ENCODE results near the gene ADAM15.

DNA sequence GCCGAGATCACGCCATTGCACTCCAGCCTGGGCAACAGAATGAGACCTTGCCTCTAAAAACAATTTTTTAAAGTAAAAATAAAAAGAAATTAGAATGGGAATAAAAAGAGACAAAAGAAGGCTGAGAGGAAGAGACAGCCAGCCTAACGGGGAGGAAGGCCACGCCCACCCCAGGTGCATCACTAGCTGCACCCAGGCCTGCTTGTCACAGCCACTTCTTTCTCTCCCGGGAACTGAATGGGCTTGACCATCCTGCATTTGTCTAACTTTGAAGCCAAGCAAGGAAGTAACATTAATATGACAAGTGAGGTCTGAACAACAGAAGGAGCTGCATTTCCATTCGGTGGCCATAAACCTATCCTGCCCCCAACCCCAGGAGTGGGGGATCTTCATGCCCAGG is 55.7 kb downstream of the ADAM15 start:
- TF ChIP-seq, protein P1, sequence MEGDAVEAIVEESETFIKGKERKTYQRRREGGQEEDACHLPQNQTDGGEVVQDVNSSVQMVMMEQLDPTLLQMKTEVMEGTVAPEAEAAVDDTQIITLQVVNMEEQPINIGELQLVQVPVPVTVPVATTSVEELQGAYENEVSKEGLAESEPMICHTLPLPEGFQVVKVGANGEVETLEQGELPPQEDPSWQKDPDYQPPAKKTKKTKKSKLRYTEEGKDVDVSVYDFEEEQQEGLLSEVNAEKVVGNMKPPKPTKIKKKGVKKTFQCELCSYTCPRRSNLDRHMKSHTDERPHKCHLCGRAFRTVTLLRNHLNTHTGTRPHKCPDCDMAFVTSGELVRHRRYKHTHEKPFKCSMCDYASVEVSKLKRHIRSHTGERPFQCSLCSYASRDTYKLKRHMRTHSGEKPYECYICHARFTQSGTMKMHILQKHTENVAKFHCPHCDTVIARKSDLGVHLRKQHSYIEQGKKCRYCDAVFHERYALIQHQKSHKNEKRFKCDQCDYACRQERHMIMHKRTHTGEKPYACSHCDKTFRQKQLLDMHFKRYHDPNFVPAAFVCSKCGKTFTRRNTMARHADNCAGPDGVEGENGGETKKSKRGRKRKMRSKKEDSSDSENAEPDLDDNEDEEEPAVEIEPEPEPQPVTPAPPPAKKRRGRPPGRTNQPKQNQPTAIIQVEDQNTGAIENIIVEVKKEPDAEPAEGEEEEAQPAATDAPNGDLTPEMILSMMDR (IDR thresholded peaks at IDR 0.05), result no peak
- TF ChIP-seq ESRRA (CRISPR knock-in tag; IDR thresholded peaks at IDR 0.05; ENCODE audit: borderline replicate concordance) (no peak), GRHL2 (CRISPR knock-in tag; IDR thresholded peaks at IDR 0.05; ENCODE audit: insufficient replicate concordance, severe bottlenecking) (no peak), ZBTB21 (CRISPR knock-in tag; IDR thresholded peaks at IDR 0.05; ENCODE audit: borderline replicate concordance) (no peak), ZNF121 (CRISPR knock-in tag; IDR thresholded peaks at IDR 0.05) (no peak)
- TF ChIP-seq, protein P2, sequence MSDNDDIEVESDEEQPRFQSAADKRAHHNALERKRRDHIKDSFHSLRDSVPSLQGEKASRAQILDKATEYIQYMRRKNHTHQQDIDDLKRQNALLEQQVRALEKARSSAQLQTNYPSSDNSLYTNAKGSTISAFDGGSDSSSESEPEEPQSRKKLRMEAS (CRISPR knock-in tag; IDR thresholded peaks at IDR 0.05), result no peak

All from WTC11 (cell line).